Activated naive CD4-positive, alpha-beta T cell treated with anti-CD3 and anti-CD28 coated beads, Interleukin-2, amount 50 U/mL, for 72 hours (primary cell): ENCODE measurements around the gene NEUROD4. TPM values are rescaled to one million over a fixed set of nuclear protein-coding genes. Genes with fewer than 3 reads are reported as not detected.
"Not testable (repeated sequence)": the region's sequence is repeated elsewhere in the genome, so short reads cannot be mapped to it uniquely, and the experiment has no call there.

Experiments
- ATAC-seq, 2 donors: fragments of 150-1000 bp; cut with Tn5 transposase; 2 replicates each; pipeline ENCODE4 v1.10.0; 2021; ENCODE audit warnings: mild to moderate bottlenecking in 2 of 2, moderate library complexity in 2 of 2
- DNase-seq, 2 donors: peaks; one replicate each; pipeline ENCODE4 v3.0.0; 2021 to 2022; ENCODE audit warnings: low spot score in 2 of 2
- H3K27ac Mint-ChIP-seq, 2 donors: one replicate each; pipeline ENCODE4 v1.8.0; 2022; ENCODE audit warnings: mild to moderate bottlenecking in 2 of 2, mixed read lengths in 2 of 2
- H3K36me3 Mint-ChIP-seq, 2 donors: one replicate each; pipeline ENCODE4 v1.8.0; 2022; ENCODE audit warnings: mixed read lengths in 2 of 2
- H3K9me3 Mint-ChIP-seq, 2 donors: one replicate each; pipeline ENCODE4 v1.8.0; 2022; ENCODE audit warnings: mixed read lengths in 2 of 2
- total RNA-seq, 2 donors: library from RNA; stranded (reverse); gene quantifications; one replicate each; pipeline ENCODE4 v1.2.3, GENCODE V29; 2022

The NEUROD4 gene
- not detected for total RNA-seq

- Mint-ChIP-seq H3K36me3 (peaks cover 5 to 8% of the 10 kb centered on the region in 2 donors), H3K27ac (no peak within 1 kb of the TSS), H3K9me3 (peaks cover 0 to under 1% of the 10 kb centered on the region in 2 donors)
- ATAC-seq (no peak), DNase-seq (peak in 1 of 2 donors; percentile 15)
These were observed at the start of gene NEUROD4 for GRCh38 chr12:55019784-55020183. NEUROD4 (plus strand) TSS chr12:55019974; CDS start chr12:55026440, 6,466 bp downstream.

GRCh38 chr12:54970741-54971140 lies 49.0 kb upstream of the NEUROD4 start:
- ATAC-seq (no peak), DNase-seq (no peak)
- Mint-ChIP-seq H3K27ac (peak overlapping the region in 1 of 2 donors; percentile 82), H3K36me3 (peaks cover 47 to 73% of the 10 kb centered on the region in 2 donors), H3K9me3 (no peaks in the 10 kb centered on the region)

- Mint-ChIP-seq H3K36me3 (peaks cover 43 to 69% of the 10 kb centered on the region in 2 donors), H3K27ac (peak overlapping the region in 1 of 2 donors; percentile 76), H3K9me3 (no peaks in the 10 kb centered on the region)
- ATAC-seq: no peak
- DNase-seq: no peak
These were observed 46.2 kb upstream of the NEUROD4 start for GRCh38 chr12:54973556-54973955.

- Mint-ChIP-seq H3K27ac (peak overlapping the region; percentile 76 to 81), H3K9me3 (no peaks in the 10 kb centered on the region), H3K36me3 (peaks cover 50 to 76% of the 10 kb centered on the region in 2 donors)
- DNase-seq (no peak), ATAC-seq (no peak)
These were observed 45.5 kb upstream of the NEUROD4 start for GRCh38 chr12:54974279-54974678.

- ATAC-seq (no peak), DNase-seq (no peak)
- H3K9me3 Mint-ChIP-seq: no peaks in the 10 kb centered on the region
- peak overlapping the region in 1 of 2 donors; percentile 92 for H3K27ac Mint-ChIP-seq
- peaks cover 60 to 86% of the 10 kb centered on the region in 2 donors for H3K36me3 Mint-ChIP-seq
These were observed 44.5 kb upstream of the NEUROD4 start for GRCh38 chr12:54975272-54975671.

- DNase-seq: no peak
- ATAC-seq: no peak
- H3K9me3 Mint-ChIP-seq: no peaks in the 10 kb centered on the region
- H3K36me3 Mint-ChIP-seq: peaks cover 60 to 86% of the 10 kb centered on the region in 2 donors
- peak overlapping the region; percentile 84 to 92 for H3K27ac Mint-ChIP-seq
These were observed 43.9 kb upstream of the NEUROD4 start for GRCh38 chr12:54975875-54976274.

- no peak for DNase-seq
- H3K36me3 Mint-ChIP-seq: peaks cover 67 to 86% of the 10 kb centered on the region in 2 donors
- H3K9me3 Mint-ChIP-seq: no peaks in the 10 kb centered on the region
- ATAC-seq: no peak
- H3K27ac Mint-ChIP-seq: peak overlapping the region; percentile 50 to 92
These were observed 42.6 kb upstream of the NEUROD4 start for GRCh38 chr12:54977155-54977554.

- Mint-ChIP-seq H3K9me3 (no peaks in the 10 kb centered on the region), H3K36me3 (peaks cover 70 to 86% of the 10 kb centered on the region in 2 donors), H3K27ac (peak overlapping the region; percentile 65 to 92)
- ATAC-seq (no peak), DNase-seq (no peak)
These were observed 41.9 kb upstream of the NEUROD4 start for GRCh38 chr12:54977857-54978256.

- H3K36me3 Mint-ChIP-seq: peaks cover 81 to 83% of the 10 kb centered on the region in 2 donors
- no peak for DNase-seq
- H3K27ac Mint-ChIP-seq: peak overlapping the region; percentile 92 to 95
- H3K9me3 Mint-ChIP-seq: no peaks in the 10 kb centered on the region
- ATAC-seq: peak in 1 of 2 donors; percentile 13
These were observed 39.4 kb upstream of the NEUROD4 start for GRCh38 chr12:54980341-54980740.

- ATAC-seq (peak; percentile 66 to 70), DNase-seq (peak in 1 of 2 donors; percentile 41)
- Mint-ChIP-seq H3K36me3 (peaks cover 73 to 74% of the 10 kb centered on the region in 2 donors), H3K27ac (peak overlapping the region; percentile 85 to 92), H3K9me3 (no peaks in the 10 kb centered on the region)
These were observed 38.0 kb upstream of the NEUROD4 start for GRCh38 chr12:54981796-54982195.

GRCh38 chr12:54983536-54984101 lies 36.2 kb upstream of the NEUROD4 start:
- peaks cover 58% of the 10 kb centered on the region in 2 donors for H3K36me3 Mint-ChIP-seq
- ATAC-seq (peak in 1 of 2 donors; percentile 7), DNase-seq (no peak)
- H3K9me3 Mint-ChIP-seq: no peaks in the 10 kb centered on the region
- peak overlapping the region; percentile 92 to 96 for H3K27ac Mint-ChIP-seq

- H3K27ac Mint-ChIP-seq: peak within 1 kb of the TSS; percentile 92 to 96
- peak; percentile 86 for ATAC-seq
- H3K9me3 Mint-ChIP-seq: no peaks in the 10 kb centered on the region
- peaks cover 46% of the 10 kb centered on the region in 2 donors for H3K36me3 Mint-ChIP-seq
- DNase-seq: peak; percentile 76 to 81
These were observed 35.0 kb upstream of the NEUROD4 start, which contains the start of gene TESPA1 for GRCh38 chr12:54984658-54985376. TESPA1 (minus strand) TSS chr12:54984762; CDS start chr12:54974562, 10,200 bp downstream.

- Mint-ChIP-seq H3K27ac (peak overlapping the region in 1 of 2 donors; percentile 28), H3K36me3 (peaks cover 26 to 35% of the 10 kb centered on the region in 2 donors)
- H3K9me3 Mint-ChIP-seq, ATAC-seq, DNase-seq: not testable (repeated sequence)
These were observed 33.0 kb upstream of the NEUROD4 start for GRCh38 chr12:54986773-54987172.

- H3K36me3 Mint-ChIP-seq: peaks cover 17 to 25% of the 10 kb centered on the region in 2 donors
- ATAC-seq (no peak), DNase-seq (no peak)
- no peaks in the 10 kb centered on the region for H3K9me3 Mint-ChIP-seq
- peak overlapping the region in 1 of 2 donors; percentile 62 for H3K27ac Mint-ChIP-seq
These were observed 32.1 kb upstream of the NEUROD4 start for GRCh38 chr12:54987611-54988231.

GRCh38 chr12:54988402-54989054 lies 31.2 kb upstream of the NEUROD4 start:
- peak overlapping the region in 1 of 2 donors; percentile 32 for H3K27ac Mint-ChIP-seq
- ATAC-seq (no peak), DNase-seq (no peak)
- no peaks in the 10 kb centered on the region for H3K9me3 Mint-ChIP-seq
- H3K36me3 Mint-ChIP-seq: peaks cover 9 to 17% of the 10 kb centered on the region in 2 donors

- no peak for ATAC-seq
- no peak for DNase-seq
- Mint-ChIP-seq H3K36me3 (peaks cover 0 to 7% of the 10 kb centered on the region in 2 donors), H3K27ac (peak overlapping the region in 1 of 2 donors; percentile 90), H3K9me3 (no peaks in the 10 kb centered on the region)
These were observed 29.9 kb upstream of the NEUROD4 start for GRCh38 chr12:54989829-54990228.
